ENCODE data around the gene TMEM184C.

DNA sequence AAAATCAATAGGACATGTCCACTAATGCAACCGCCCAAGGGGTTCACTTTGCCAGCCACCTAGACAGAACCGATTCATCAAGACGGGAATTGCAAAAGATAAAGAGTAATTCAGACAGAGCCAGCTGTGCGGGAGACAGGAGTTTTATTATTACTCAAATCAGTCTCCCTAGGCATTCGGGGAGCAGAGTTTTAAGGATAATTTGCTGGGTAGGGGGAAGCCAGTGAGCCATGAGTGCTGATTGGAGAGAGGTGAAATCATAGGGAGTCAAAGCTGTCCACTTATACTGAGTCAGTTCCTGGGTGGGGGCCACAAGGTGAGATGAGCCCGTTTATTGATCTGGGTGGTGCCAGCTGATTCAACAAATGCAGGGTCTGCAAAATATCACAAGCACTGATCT lies 8.5 kb downstream of the TMEM184C start:
- TF ChIP-seq EZH2 (IDR thresholded peaks at IDR 0.05; ENCODE audit: borderline replicate concordance, low read depth, low read length, poor library complexity, severe bottlenecking), result no peak
- TF ChIP-seq, protein P1, sequence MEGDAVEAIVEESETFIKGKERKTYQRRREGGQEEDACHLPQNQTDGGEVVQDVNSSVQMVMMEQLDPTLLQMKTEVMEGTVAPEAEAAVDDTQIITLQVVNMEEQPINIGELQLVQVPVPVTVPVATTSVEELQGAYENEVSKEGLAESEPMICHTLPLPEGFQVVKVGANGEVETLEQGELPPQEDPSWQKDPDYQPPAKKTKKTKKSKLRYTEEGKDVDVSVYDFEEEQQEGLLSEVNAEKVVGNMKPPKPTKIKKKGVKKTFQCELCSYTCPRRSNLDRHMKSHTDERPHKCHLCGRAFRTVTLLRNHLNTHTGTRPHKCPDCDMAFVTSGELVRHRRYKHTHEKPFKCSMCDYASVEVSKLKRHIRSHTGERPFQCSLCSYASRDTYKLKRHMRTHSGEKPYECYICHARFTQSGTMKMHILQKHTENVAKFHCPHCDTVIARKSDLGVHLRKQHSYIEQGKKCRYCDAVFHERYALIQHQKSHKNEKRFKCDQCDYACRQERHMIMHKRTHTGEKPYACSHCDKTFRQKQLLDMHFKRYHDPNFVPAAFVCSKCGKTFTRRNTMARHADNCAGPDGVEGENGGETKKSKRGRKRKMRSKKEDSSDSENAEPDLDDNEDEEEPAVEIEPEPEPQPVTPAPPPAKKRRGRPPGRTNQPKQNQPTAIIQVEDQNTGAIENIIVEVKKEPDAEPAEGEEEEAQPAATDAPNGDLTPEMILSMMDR (conservative IDR thresholded peaks at IDR 0.05; ENCODE audit: low read depth, low read length), result no peak
